Endodermal cell (in vitro differentiated cells): ENCODE results near the gene CDHR3. TPM values are rescaled to one million over a fixed set of nuclear protein-coding genes. Genes with fewer than 3 reads are reported as not detected.
"Not testable (repeated sequence)": the region's sequence is repeated elsewhere in the genome, so short reads cannot be mapped to it uniquely, and the experiment has no call there.

ENCODE experiments used
- DNase-seq: peaks from one replicate; pipeline ENCODE4 v3.0.0-alpha.2; 2017
- H3K27ac ChIP-seq: 2 replicates; pipeline ENCODE4 v1.5.1; 2013; ENCODE audit warnings: mild to moderate bottlenecking, low read depth, low read length, moderate library complexity
- H3K27me3 ChIP-seq: 2 replicates; pipeline ENCODE4 v1.6.1; 2013; ENCODE audit warnings: mild to moderate bottlenecking, low read length, moderate library complexity; ENCODE audit not compliant: insufficient read depth, control insufficient read depth, poor library complexity, severe bottlenecking
- H3K36me3 ChIP-seq: 2 replicates; pipeline ENCODE4 v1.7.0; 2013; ENCODE audit warnings: mild to moderate bottlenecking, low read length, moderate library complexity; ENCODE audit not compliant: control insufficient read depth, insufficient read depth
- H3K4me1 ChIP-seq: one replicate; pipeline ENCODE4 v1.7.0; 2013; ENCODE audit warnings: low read length; ENCODE audit not compliant: control insufficient read depth, insufficient read depth
- H3K4me3 ChIP-seq: 2 replicates; pipeline ENCODE4 v1.5.1; 2013; ENCODE audit warnings: mild to moderate bottlenecking, low read length, moderate library complexity
- H3K9ac ChIP-seq: 2 replicates; pipeline ENCODE4 v1.6.1; 2013; ENCODE audit warnings: mild to moderate bottlenecking, low read length, moderate library complexity; ENCODE audit not compliant: poor library complexity, severe bottlenecking; ENCODE audit errors: extremely low read depth
- H3K9me3 ChIP-seq: 2 replicates; pipeline ENCODE4 v1.6.1; 2013; ENCODE audit warnings: mild to moderate bottlenecking, low read length, moderate library complexity; ENCODE audit not compliant: control insufficient read depth
- H3K27ac Mint-ChIP-seq: 2 replicates; pipeline ENCODE4 v1.8.0; 2020; ENCODE audit warnings: mixed read lengths
- H3K27me3 Mint-ChIP-seq: 2 replicates; pipeline ENCODE4 v1.8.0; 2021; ENCODE audit warnings: mild to moderate bottlenecking, mixed read lengths; ENCODE audit not compliant: insufficient read depth
- H3K36me3 Mint-ChIP-seq: 2 replicates; pipeline ENCODE4 v1.8.0; 2020; ENCODE audit warnings: low read depth, mixed read lengths
- H3K4me1 Mint-ChIP-seq: 2 replicates; pipeline ENCODE4 v1.8.0; 2020; ENCODE audit warnings: mixed read lengths
- H3K4me3 Mint-ChIP-seq: 2 replicates; pipeline ENCODE4 v1.8.0; 2020; ENCODE audit warnings: mild to moderate bottlenecking, moderate library complexity, mixed read lengths
- H3K9me3 Mint-ChIP-seq: 2 replicates; pipeline ENCODE4 v1.8.0; 2020; ENCODE audit warnings: mild to moderate bottlenecking, mixed read lengths
- WGBS, 2 experiments: methylation state at CpG; one replicate each; pipeline versions ENCODE4 v1.1.5 to v1.1.7; 2013; ENCODE audit warnings: missing lambda C conversion rate in 2 of 2, mixed read lengths in 1 of 2; ENCODE audit not compliant: insufficient coverage in 1 of 2, insufficient read length in 1 of 2; 5-methylcytosine and 5-hydroxymethylcytosine counted together
- total RNA-seq, 2 donors: library from RNA; stranded (reverse); fragmentation: NEBNext Ultra II Directional in 1 of 2; extraction: Animal tissue kit (Norgen Biotek cat#: 25700) in 1 of 2; gene quantifications; 2 replicates in 1 of 2; 3 replicates in 1 of 2; pipeline ENCODE4 v1.2.1, GENCODE V29; 2021
- TF ChIP-seq, protein P1 (sequence below): fragments of 200-600 bp; sonication (generic); conservative IDR thresholded peaks from 2 replicates; pipeline ENCODE4 v1.5.0; 2021; ENCODE audit warnings: antibody characterized with exemption, mild to moderate bottlenecking

CDHR3 gene
- total RNA-seq, 2 donors from 2014 or later, result 7.5 to 16.1 TPM

GRCh38 chr7:106001886-106002285 is 38.8 kb downstream of the CDHR3 start:
- H3K27ac ChIP-seq, result no peak overlapping the region
- H3K4me3 ChIP-seq, result no peak overlapping the region
- H3K4me1 ChIP-seq, result no peaks in the 10 kb centered on the region
- peaks cover 15% of the 10 kb centered on the region for H3K9me3 ChIP-seq
- Mint-ChIP-seq H3K27ac (no peak overlapping the region), H3K4me1 (no peaks in the 10 kb centered on the region), H3K9me3 (peaks cover 16% of the 10 kb centered on the region), H3K27me3 (no peaks in the 10 kb centered on the region), H3K4me3 (no peak overlapping the region), H3K36me3 (peaks cover 12% of the 10 kb centered on the region)
- no peak overlapping the region for H3K9ac ChIP-seq
- H3K27me3 ChIP-seq, result no peaks in the 10 kb centered on the region
- WGBS, 2 experiments, result 91 to 100% methylated on average over 1 of the region's 1 CpG
- no peak for DNase-seq
- H3K36me3 ChIP-seq, result no peaks in the 10 kb centered on the region
- TF ChIP-seq, protein P1, sequence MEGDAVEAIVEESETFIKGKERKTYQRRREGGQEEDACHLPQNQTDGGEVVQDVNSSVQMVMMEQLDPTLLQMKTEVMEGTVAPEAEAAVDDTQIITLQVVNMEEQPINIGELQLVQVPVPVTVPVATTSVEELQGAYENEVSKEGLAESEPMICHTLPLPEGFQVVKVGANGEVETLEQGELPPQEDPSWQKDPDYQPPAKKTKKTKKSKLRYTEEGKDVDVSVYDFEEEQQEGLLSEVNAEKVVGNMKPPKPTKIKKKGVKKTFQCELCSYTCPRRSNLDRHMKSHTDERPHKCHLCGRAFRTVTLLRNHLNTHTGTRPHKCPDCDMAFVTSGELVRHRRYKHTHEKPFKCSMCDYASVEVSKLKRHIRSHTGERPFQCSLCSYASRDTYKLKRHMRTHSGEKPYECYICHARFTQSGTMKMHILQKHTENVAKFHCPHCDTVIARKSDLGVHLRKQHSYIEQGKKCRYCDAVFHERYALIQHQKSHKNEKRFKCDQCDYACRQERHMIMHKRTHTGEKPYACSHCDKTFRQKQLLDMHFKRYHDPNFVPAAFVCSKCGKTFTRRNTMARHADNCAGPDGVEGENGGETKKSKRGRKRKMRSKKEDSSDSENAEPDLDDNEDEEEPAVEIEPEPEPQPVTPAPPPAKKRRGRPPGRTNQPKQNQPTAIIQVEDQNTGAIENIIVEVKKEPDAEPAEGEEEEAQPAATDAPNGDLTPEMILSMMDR, result no peak

DNA sequence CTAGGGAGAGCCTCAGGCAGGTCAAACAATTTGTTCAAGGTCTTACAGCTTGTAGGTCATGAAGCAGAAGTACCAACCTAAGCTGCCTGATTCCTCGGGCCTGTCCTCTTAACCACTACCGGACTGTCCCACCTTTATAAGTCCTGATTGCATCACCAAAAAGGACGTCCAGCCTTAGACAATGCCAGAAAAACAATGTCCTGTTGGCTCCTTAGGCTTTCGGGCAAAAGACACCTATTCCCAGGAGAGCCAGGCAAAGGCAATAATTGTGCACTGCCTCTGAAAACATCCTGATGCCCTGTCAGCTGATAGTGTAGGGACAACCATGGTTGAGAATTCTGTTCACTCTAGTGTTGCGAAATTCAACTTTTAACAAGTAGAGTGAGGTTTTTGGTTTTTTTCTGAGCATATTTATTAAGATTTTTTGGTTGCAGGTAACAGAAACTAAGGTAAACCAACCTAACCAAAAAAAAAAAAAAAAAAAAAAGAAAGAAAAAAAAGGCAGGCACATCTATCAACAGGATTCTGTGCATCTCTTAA is 40.5 kb downstream of the CDHR3 start:
- Mint-ChIP-seq H3K27ac (no peak overlapping the region), H3K4me1 (no peaks in the 10 kb centered on the region), H3K4me3 (no peak overlapping the region), H3K27me3 (peaks cover 5% of the 10 kb centered on the region), H3K36me3 (peaks cover 22% of the 10 kb centered on the region), H3K9me3 (peaks cover 33% of the 10 kb centered on the region)
- no peak overlapping the region for H3K4me3 ChIP-seq
- H3K27me3 ChIP-seq, result no peaks in the 10 kb centered on the region
- 86 to 89% methylated on average over 4 to 5 of the region's 5 CpGs for WGBS, 2 experiments
- no peak for DNase-seq
- TF ChIP-seq, protein P1, result no peak
- H3K9ac ChIP-seq, result no peak overlapping the region
- peaks cover 27% of the 10 kb centered on the region for H3K9me3 ChIP-seq
- no peak overlapping the region for H3K27ac ChIP-seq
- H3K36me3 ChIP-seq, result no peaks in the 10 kb centered on the region
- no peaks in the 10 kb centered on the region for H3K4me1 ChIP-seq

- Mint-ChIP-seq H3K27ac (no peak overlapping the region), H3K36me3 (peaks cover 22% of the 10 kb centered on the region), H3K9me3 (peaks cover 35% of the 10 kb centered on the region), H3K27me3 (peaks cover 23% of the 10 kb centered on the region), H3K4me3 (no peak overlapping the region), H3K4me1 (peaks cover 7% of the 10 kb centered on the region)
- 94 to 100% methylated on average over 2 to 5 of the region's 5 CpGs for WGBS, 2 experiments
- H3K4me3 ChIP-seq, result no peak overlapping the region
- DNase-seq, result no peak
- H3K36me3 ChIP-seq, result no peaks in the 10 kb centered on the region
- peaks cover 31% of the 10 kb centered on the region for H3K9me3 ChIP-seq
- peaks cover 9% of the 10 kb centered on the region for H3K27me3 ChIP-seq
- no peak overlapping the region for H3K27ac ChIP-seq
- no peak overlapping the region for H3K9ac ChIP-seq
- TF ChIP-seq, protein P1, result no peak
- H3K4me1 ChIP-seq, result no peaks in the 10 kb centered on the region
Observed at GRCh38 chr7:106006906-106007305, 43.8 kb downstream of the CDHR3 start.

GRCh38 chr7:106007796-106008195 is 44.7 kb downstream of the CDHR3 start:
- H3K4me3 Mint-ChIP-seq, H3K27ac ChIP-seq, H3K9ac ChIP-seq, H3K4me3 ChIP-seq, H3K27me3 ChIP-seq, H3K4me1 ChIP-seq, H3K4me1 Mint-ChIP-seq, H3K36me3 ChIP-seq, DNase-seq, H3K27ac Mint-ChIP-seq: not testable (repeated sequence)
- Mint-ChIP-seq H3K36me3 (peaks cover 22% of the 10 kb centered on the region), H3K27me3 (peaks cover 27% of the 10 kb centered on the region), H3K9me3 (peaks cover 35% of the 10 kb centered on the region)
- WGBS, 2 experiments, result 83 to 91% methylated on average over 2 to 3 of the region's 3 CpGs
- H3K9me3 ChIP-seq, result peaks cover 31% of the 10 kb centered on the region
